T-helper 22 cell (primary cell): ENCODE data around the gene NDC80.
"Not testable (repeated sequence)": the region's sequence is repeated elsewhere in the genome, so short reads cannot be mapped to it uniquely, and the experiment has no call there.

ENCODE experiments used
- DNase-seq: peaks from one replicate; pipeline ENCODE4 v3.0.0-alpha.2; 2020; ENCODE audit warnings: low read depth

NDC80 gene

GRCh38 chr18:2571200-2572170, at the start of gene NDC80, which contains the start of gene METTL4:
Gene NDC80, plus strand, starts transcription at chr18:2571557. Its CDS starts 1,429 bp downstream, at chr18:2572986.
Gene METTL4, minus strand, starts transcription at chr18:2571505. Its CDS starts 4,289 bp downstream, at chr18:2567216.
- peak; percentile 66 for DNase-seq

- DNase-seq: no peak
These were observed 49.2 kb upstream of the NDC80 start for GRCh38 chr18:2522112-2522511.

- not testable (repeated sequence) for DNase-seq
These were observed 46.6 kb upstream of the NDC80 start for GRCh38 chr18:2524794-2525198.

- no peak for DNase-seq
These were observed 45.0 kb upstream of the NDC80 start for GRCh38 chr18:2526329-2526728.

GRCh38 chr18:2529154-2529553, 42.2 kb upstream of the NDC80 start:
- no peak for DNase-seq

GRCh38 chr18:2531751-2532150, 39.6 kb upstream of the NDC80 start:
- DNase-seq: no peak

GRCh38 chr18:2532797-2533196, 38.6 kb upstream of the NDC80 start:
- no peak for DNase-seq

GRCh38 chr18:2534906-2535305, 36.5 kb upstream of the NDC80 start:
- no peak for DNase-seq

GRCh38 chr18:2535419-2535910, 35.9 kb upstream of the NDC80 start:
- DNase-seq: no peak

- no peak for DNase-seq
These were observed 35.3 kb upstream of the NDC80 start for GRCh38 chr18:2536063-2536462.

- no peak for DNase-seq
These were observed 34.9 kb upstream of the NDC80 start for GRCh38 chr18:2536493-2536892.

GRCh38 chr18:2537296-2537695, 34.1 kb upstream of the NDC80 start:
- no peak for DNase-seq

GRCh38 chr18:2538236-2538635, 33.1 kb upstream of the NDC80 start:
- DNase-seq: no peak

GRCh38 chr18:2538844-2539243, 32.5 kb upstream of the NDC80 start:
- DNase-seq: no peak

- DNase-seq: no peak
These were observed 30.8 kb upstream of the NDC80 start for GRCh38 chr18:2540575-2540974.

GRCh38 chr18:2541925-2542563, 29.3 kb upstream of the NDC80 start:
- not testable (repeated sequence) for DNase-seq

GRCh38 chr18:2545155-2545554, 26.2 kb upstream of the NDC80 start:
- no peak for DNase-seq

GRCh38 chr18:2547477-2548087, 23.8 kb upstream of the NDC80 start:
- no peak for DNase-seq

- DNase-seq: no peak
These were observed 21.9 kb upstream of the NDC80 start for GRCh38 chr18:2549462-2549861.

GRCh38 chr18:2551425-2551824, 19.9 kb upstream of the NDC80 start:
- DNase-seq: no peak

GRCh38 chr18:2554696-2555095, 16.7 kb upstream of the NDC80 start:
- no peak for DNase-seq

GRCh38 chr18:2555895-2556294, 15.5 kb upstream of the NDC80 start:
- DNase-seq: no peak

GRCh38 chr18:2557536-2557935, 13.8 kb upstream of the NDC80 start:
- DNase-seq: no peak
